Trophoblast cell (in vitro differentiated cells and primary cell): Measurements from ENCODE around the gene MYLIP.
A peak's percentile ranks its signal among the peaks of the same experiment; 100 is the strongest.

Source experiments
- DNase-seq, 2 donors: peaks; one replicate each; pipeline ENCODE4 v3.0.0-alpha.2; 2016
- H2AFZ ChIP-seq: 2 replicates; pipeline ENCODE4 v1.6.1; 2013; ENCODE audit warnings: low read length, moderate library complexity, mild to moderate bottlenecking; ENCODE audit not compliant: insufficient read depth, poor library complexity
- H2AK5ac ChIP-seq: 2 replicates; pipeline ENCODE4 v1.6.1; 2013; ENCODE audit warnings: mild to moderate bottlenecking, low read length
- H2BK120ac ChIP-seq: 2 replicates; pipeline ENCODE4 v1.6.1; 2013; ENCODE audit warnings: low read length, mild to moderate bottlenecking, moderate library complexity; ENCODE audit not compliant: insufficient read depth, poor library complexity
- H2BK12ac ChIP-seq: 2 replicates; pipeline ENCODE4 v1.6.1; 2013; ENCODE audit warnings: mild to moderate bottlenecking, low read length, moderate library complexity
- H2BK5ac ChIP-seq: 2 replicates; pipeline ENCODE4 v1.6.1; 2013; ENCODE audit warnings: low read length, low read depth, moderate library complexity, mild to moderate bottlenecking; ENCODE audit not compliant: poor library complexity
- H3K14ac ChIP-seq: 2 replicates; pipeline ENCODE4 v1.6.1; 2013; ENCODE audit warnings: mild to moderate bottlenecking, low read length
- H3K18ac ChIP-seq: 2 replicates; pipeline ENCODE4 v1.6.1; 2013; ENCODE audit warnings: mild to moderate bottlenecking, low read length
- H3K23ac ChIP-seq: 2 replicates; pipeline ENCODE4 v1.6.1; 2013; ENCODE audit warnings: low read length
- H3K27ac ChIP-seq: 2 replicates; pipeline ENCODE4 v1.5.1; 2013; ENCODE audit warnings: low read depth, mild to moderate bottlenecking, inconsistent platforms, low read length, moderate library complexity
- H3K27me3 ChIP-seq: 2 replicates; pipeline ENCODE4 v1.6.1; 2013; ENCODE audit warnings: inconsistent platforms, mild to moderate bottlenecking, low read length, moderate library complexity; ENCODE audit not compliant: insufficient read depth
- H3K36me3 ChIP-seq, 2 experiments: 1 replicate in 1 of 2; 2 replicates in 1 of 2; pipeline ENCODE4 v1.6.1; 2013; ENCODE audit warnings: low read length in 2 of 2, mild to moderate bottlenecking in 2 of 2, moderate library complexity in 1 of 2; ENCODE audit not compliant: insufficient read depth in 2 of 2, control insufficient read depth in 1 of 2
- H3K4ac ChIP-seq: 2 replicates; pipeline ENCODE4 v1.6.1; 2013; ENCODE audit warnings: low read depth, mild to moderate bottlenecking, low read length, moderate library complexity
- H3K4me1 ChIP-seq, 2 experiments: 1 replicate in 1 of 2; 2 replicates in 1 of 2; pipeline ENCODE4 v1.6.1; 2013; ENCODE audit warnings: low read length in 2 of 2, mild to moderate bottlenecking in 2 of 2, moderate library complexity in 1 of 2; ENCODE audit not compliant: insufficient read depth in 2 of 2, control insufficient read depth in 1 of 2
- H3K4me2 ChIP-seq: 2 replicates; pipeline ENCODE4 v1.6.1; 2013; ENCODE audit warnings: inconsistent platforms, mild to moderate bottlenecking, low read length, moderate library complexity
- H3K4me3 ChIP-seq: 2 replicates; pipeline ENCODE4 v1.5.1; 2013; ENCODE audit warnings: mild to moderate bottlenecking, low read depth, low read length, inconsistent platforms
- H3K79me1 ChIP-seq: one replicate; pipeline ENCODE4 v1.6.1; 2013; ENCODE audit warnings: low read length
- H3K79me2 ChIP-seq: 2 replicates; pipeline ENCODE4 v1.6.1; 2013; ENCODE audit warnings: low read length, mild to moderate bottlenecking; ENCODE audit not compliant: control insufficient read depth, insufficient read depth, poor library complexity
- H3K9ac ChIP-seq: 2 replicates; pipeline ENCODE4 v1.6.1; 2013; ENCODE audit warnings: mild to moderate bottlenecking, low read length
- H3K9me3 ChIP-seq: 2 replicates; pipeline ENCODE4 v1.6.1; 2013; ENCODE audit warnings: low read depth, mild to moderate bottlenecking, control low read depth, inconsistent platforms, low read length; ENCODE audit not compliant: insufficient read depth
- H4K12ac ChIP-seq: 2 replicates; pipeline ENCODE4 v1.6.1; 2013; ENCODE audit warnings: low read depth, mild to moderate bottlenecking, low read length, moderate library complexity
- H4K8ac ChIP-seq: 2 replicates; pipeline ENCODE4 v1.6.1; 2013; ENCODE audit warnings: low read depth, mild to moderate bottlenecking, low read length, moderate library complexity
- H4K91ac ChIP-seq: one replicate; pipeline ENCODE4 v1.6.1; 2013; ENCODE audit warnings: low read depth, mild to moderate bottlenecking, low read length, moderate library complexity
- WGBS: extraction: QIAGEN DNeasy Blood & Tissue Kit; methylation state at CpG from one replicate; pipeline ENCODE4 v1.1.7; 2013; ENCODE audit warnings: missing lambda C conversion rate; ENCODE audit not compliant: insufficient read length, insufficient coverage; ENCODE audit errors: extremely low coverage; 5-methylcytosine and 5-hydroxymethylcytosine counted together

MYLIP gene

DNA sequence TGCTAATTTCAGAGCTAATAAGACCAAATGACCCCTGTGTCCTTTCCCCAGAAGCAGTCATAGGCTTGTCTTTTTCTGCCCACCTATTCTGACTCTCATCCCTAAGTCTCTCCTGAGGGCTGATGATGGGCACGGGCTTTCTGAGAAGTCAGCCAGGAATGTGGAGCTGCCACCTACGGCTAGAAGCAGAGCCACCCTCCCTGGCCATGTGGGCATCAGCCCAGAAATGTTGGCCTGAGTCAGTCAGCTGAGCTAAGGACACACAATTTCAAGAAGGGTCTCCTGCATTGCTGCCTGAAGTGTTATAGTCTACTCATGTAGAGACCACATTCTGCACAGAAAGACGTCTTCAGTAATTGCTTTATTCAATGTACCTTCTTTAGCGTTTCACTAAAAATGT is 17.1 kb downstream of the MYLIP start:
- H3K4me3 ChIP-seq: no peak overlapping the region
- H3K18ac ChIP-seq: no peak overlapping the region
- H2BK5ac ChIP-seq: no peak overlapping the region
- no peak overlapping the region for H3K4ac ChIP-seq
- no peaks in the 10 kb centered on the region for H3K79me2 ChIP-seq
- no peak overlapping the region for H4K91ac ChIP-seq
- H3K27ac ChIP-seq: no peak overlapping the region
- no peak overlapping the region for H2BK12ac ChIP-seq
- H3K9ac ChIP-seq: no peak overlapping the region
- no peaks in the 10 kb centered on the region for H3K27me3 ChIP-seq
- no peaks in the 10 kb centered on the region for H3K79me1 ChIP-seq
- no CpG with 5 or more reads among the region's 4 CpGs for WGBS
- H2BK120ac ChIP-seq: no peak overlapping the region
- H4K12ac ChIP-seq: no peak overlapping the region
- H3K9me3 ChIP-seq: peaks cover 2% of the 10 kb centered on the region
- no peak overlapping the region for H4K8ac ChIP-seq
- no peak for DNase-seq
- no peak overlapping the region for H3K4me2 ChIP-seq
- H3K36me3 ChIP-seq: peaks cover 30 to 58% of the 10 kb centered on the region in 2 experiments
- no peak overlapping the region for H3K14ac ChIP-seq
- H2AFZ ChIP-seq: no peak overlapping the region
- no peaks in the 10 kb centered on the region for H3K4me1 ChIP-seq
- no peak overlapping the region for H2AK5ac ChIP-seq
- no peak overlapping the region for H3K23ac ChIP-seq

DNA sequence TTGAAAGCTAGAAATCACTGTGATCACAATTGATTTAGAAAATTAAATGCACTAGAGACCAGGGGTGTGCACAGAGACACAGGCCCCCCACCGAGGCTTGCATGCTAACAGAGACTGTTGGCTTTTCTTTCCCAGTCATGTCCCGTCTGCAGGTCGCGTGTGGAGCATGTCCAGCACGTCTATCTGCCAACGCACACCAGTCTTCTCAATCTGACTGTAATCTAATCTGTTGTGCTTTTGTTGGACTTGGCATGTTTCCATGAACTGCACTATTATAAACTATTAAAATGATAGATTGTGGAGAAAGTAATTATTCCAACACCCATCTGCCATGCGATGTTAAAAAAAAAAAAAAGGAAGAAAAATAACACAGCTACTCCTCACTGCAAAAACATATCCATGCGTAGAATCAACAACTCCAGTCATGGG is 17.7 kb downstream of the MYLIP start:
- Histone ChIP-seq H3K4me2 (no peak overlapping the region), H3K14ac (no peak overlapping the region), H4K12ac (no peak overlapping the region), H3K4me3 (no peak overlapping the region), H3K9ac (no peak overlapping the region), H3K27me3 (no peaks in the 10 kb centered on the region), H4K91ac (no peak overlapping the region), H3K79me2 (no peaks in the 10 kb centered on the region), H3K27ac (no peak overlapping the region), H2BK12ac (no peak overlapping the region), H3K79me1 (no peaks in the 10 kb centered on the region), H2BK5ac (no peak overlapping the region), H3K23ac (no peak overlapping the region), H3K9me3 (peaks cover 2% of the 10 kb centered on the region), H4K8ac (no peak overlapping the region), H3K4ac (no peak overlapping the region), H2AK5ac (no peak overlapping the region), H2BK120ac (no peak overlapping the region), H2AFZ (no peak overlapping the region), H3K18ac (no peak overlapping the region), H3K4me1 (no peaks in the 10 kb centered on the region), H3K36me3 (peaks cover 28 to 56% of the 10 kb centered on the region in 2 experiments)
- no CpG with 5 or more reads among the region's 8 CpGs for WGBS
- DNase-seq: no peak

DNA sequence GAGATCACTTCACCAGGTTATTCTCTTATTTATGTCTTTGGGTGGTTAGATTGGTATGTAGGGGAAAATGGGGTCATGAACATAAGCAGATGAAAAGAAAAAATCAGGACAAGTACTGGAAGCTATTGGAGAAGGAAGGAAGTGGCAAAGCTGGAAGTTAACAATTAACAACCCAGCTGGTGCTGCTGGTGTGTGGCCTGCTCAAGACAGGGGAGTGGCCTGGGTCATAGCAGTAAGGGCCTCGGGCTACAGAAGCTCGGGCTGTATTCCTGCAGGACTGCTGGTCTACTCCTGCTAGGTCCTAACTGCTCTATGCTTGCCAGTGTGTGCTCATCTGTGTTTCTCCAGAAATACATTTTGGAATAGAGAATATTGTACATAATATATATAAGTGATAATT is 19.6 kb downstream of the MYLIP start:
- H3K4me1 ChIP-seq: no peaks in the 10 kb centered on the region
- H3K4ac ChIP-seq: no peak overlapping the region
- no peak overlapping the region for H3K4me3 ChIP-seq
- no peak overlapping the region for H2BK5ac ChIP-seq
- H3K36me3 ChIP-seq: peaks cover 24 to 52% of the 10 kb centered on the region in 2 experiments
- no peak overlapping the region for H2AFZ ChIP-seq
- H3K27ac ChIP-seq: no peak overlapping the region
- no peak overlapping the region for H3K23ac ChIP-seq
- no peak overlapping the region for H4K12ac ChIP-seq
- no peak overlapping the region for H4K91ac ChIP-seq
- H4K8ac ChIP-seq: no peak overlapping the region
- H3K18ac ChIP-seq: no peak overlapping the region
- peak; percentile 41 to 47 for DNase-seq
- H3K4me2 ChIP-seq: no peak overlapping the region
- H3K79me2 ChIP-seq: no peaks in the 10 kb centered on the region
- no peak overlapping the region for H2BK120ac ChIP-seq
- peaks cover 2% of the 10 kb centered on the region for H3K9me3 ChIP-seq
- no peak overlapping the region for H3K9ac ChIP-seq
- H2BK12ac ChIP-seq: no peak overlapping the region
- no peak overlapping the region for H2AK5ac ChIP-seq
- no peaks in the 10 kb centered on the region for H3K27me3 ChIP-seq
- no CpG with 5 or more reads among the region's 2 CpGs for WGBS
- H3K79me1 ChIP-seq: no peaks in the 10 kb centered on the region
- H3K14ac ChIP-seq: no peak overlapping the region

DNA sequence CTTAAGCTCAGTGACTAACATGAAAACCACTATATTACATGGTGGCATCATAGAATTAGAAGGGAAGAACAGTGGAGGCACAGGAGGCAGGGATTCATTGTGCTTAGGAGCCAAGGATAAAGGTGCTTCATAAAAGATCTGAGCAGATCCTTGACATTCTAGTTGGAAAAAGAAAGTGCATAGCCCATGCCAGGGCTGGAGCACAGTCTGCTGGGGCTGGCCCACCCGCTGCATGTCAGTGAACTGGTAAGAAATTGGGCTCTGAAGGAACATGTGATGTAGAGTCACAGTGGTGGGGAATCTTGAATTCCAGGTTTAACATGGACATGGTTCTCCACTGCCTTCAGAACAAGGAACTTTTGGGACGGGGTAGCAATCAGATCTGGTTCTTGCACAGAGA is 20.4 kb downstream of the MYLIP start:
- H3K79me2 ChIP-seq: no peaks in the 10 kb centered on the region
- no peak overlapping the region for H3K14ac ChIP-seq
- H3K9ac ChIP-seq: no peak overlapping the region
- H2BK12ac ChIP-seq: no peak overlapping the region
- no CpG with 5 or more reads among the region's 2 CpGs for WGBS
- no peak overlapping the region for H3K4me3 ChIP-seq
- no peak overlapping the region for H4K91ac ChIP-seq
- H4K8ac ChIP-seq: no peak overlapping the region
- H2BK5ac ChIP-seq: no peak overlapping the region
- no peak overlapping the region for H3K27ac ChIP-seq
- no peak overlapping the region for H4K12ac ChIP-seq
- no peak overlapping the region for H2AFZ ChIP-seq
- H3K4ac ChIP-seq: no peak overlapping the region
- no peaks in the 10 kb centered on the region for H3K4me1 ChIP-seq
- no peaks in the 10 kb centered on the region for H3K79me1 ChIP-seq
- H3K36me3 ChIP-seq: peaks cover 21 to 48% of the 10 kb centered on the region in 2 experiments
- no peak overlapping the region for H3K18ac ChIP-seq
- no peak overlapping the region for H2BK120ac ChIP-seq
- H2AK5ac ChIP-seq: no peak overlapping the region
- no peaks in the 10 kb centered on the region for H3K27me3 ChIP-seq
- DNase-seq: no peak
- H3K9me3 ChIP-seq: peaks cover 2% of the 10 kb centered on the region
- H3K23ac ChIP-seq: no peak overlapping the region
- no peak overlapping the region for H3K4me2 ChIP-seq
